Thoracic aorta (tissue), 2 donors: ENCODE results near the gene MAGEA9B. TPM values are rescaled to one million over a fixed set of nuclear protein-coding genes. Genes with fewer than 3 reads are reported as not detected.
"Not testable (repeated sequence)": the region's sequence is repeated elsewhere in the genome, so short reads cannot be mapped to it uniquely, and the experiment has no call there.

ENCODE experiments used
- ATAC-seq: fragments of 150-250 bp; one replicate; pipeline ENCODE4 v1.8.0; 2017; ENCODE audit warnings: low read depth; ENCODE audit not compliant: insufficient number of reproducible peaks, low FRiP score
- DNase-seq: peaks from one replicate; pipeline ENCODE4 v3.0.0-alpha.2; 2020; ENCODE audit warnings: low spot score
- H3K27ac ChIP-seq, 2 donors: fragments of 200-600 bp; sonication (generic); 1 replicate in 1 of 2; 2 replicates in 1 of 2; pipeline ENCODE4 v1.5.1; 2016; ENCODE audit warnings: mild to moderate bottlenecking in 2 of 2, moderate library complexity in 2 of 2
- H3K27me3 ChIP-seq: fragments of 200-600 bp; sonication (generic); replicated peaks from 2 replicates; pipeline ENCODE4 v1.6.0; 2016; ENCODE audit warnings: mild to moderate bottlenecking; ENCODE audit not compliant: insufficient read depth
- H3K36me3 ChIP-seq: fragments of 200-600 bp; sonication (generic); one replicate; pipeline ENCODE4 v1.5.1; 2016
- H3K4me1 ChIP-seq, 2 donors: fragments of 200-600 bp; sonication (generic); 1 replicate in 1 of 2; 2 replicates in 1 of 2; pipeline versions ENCODE4 v1.5.1 to v1.6.0; 2016; ENCODE audit warnings: low read depth in 2 of 2, mild to moderate bottlenecking in 1 of 2; ENCODE audit not compliant: control insufficient read depth in 1 of 2
- H3K4me3 ChIP-seq: fragments of 200-600 bp; sonication (generic); 2 replicates; pipeline ENCODE4 v1.5.1; 2016; ENCODE audit warnings: mild to moderate bottlenecking
- H3K9me3 ChIP-seq: fragments of 200-600 bp; sonication (generic); 2 replicates; pipeline ENCODE4 v1.5.1; 2016
- total RNA-seq, 2 donors: library from RNA; depleted of rRNA; stranded (reverse); fragments of >200 nt; gene quantifications; one replicate each; pipeline versions ENCODE4 v1.1.0 to v1.2.3, GENCODE V29; 2016
- TF ChIP-seq, protein P1 (sequence below): fragments of 200-600 bp; sonication (generic); IDR thresholded peaks from one replicate; pipeline ENCODE4 v1.5.1; 2019; ENCODE audit warnings: antibody characterized with exemption

The MAGEA9B gene, protein sequence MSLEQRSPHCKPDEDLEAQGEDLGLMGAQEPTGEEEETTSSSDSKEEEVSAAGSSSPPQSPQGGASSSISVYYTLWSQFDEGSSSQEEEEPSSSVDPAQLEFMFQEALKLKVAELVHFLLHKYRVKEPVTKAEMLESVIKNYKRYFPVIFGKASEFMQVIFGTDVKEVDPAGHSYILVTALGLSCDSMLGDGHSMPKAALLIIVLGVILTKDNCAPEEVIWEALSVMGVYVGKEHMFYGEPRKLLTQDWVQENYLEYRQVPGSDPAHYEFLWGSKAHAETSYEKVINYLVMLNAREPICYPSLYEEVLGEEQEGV
- total RNA-seq: not detected

DNA sequence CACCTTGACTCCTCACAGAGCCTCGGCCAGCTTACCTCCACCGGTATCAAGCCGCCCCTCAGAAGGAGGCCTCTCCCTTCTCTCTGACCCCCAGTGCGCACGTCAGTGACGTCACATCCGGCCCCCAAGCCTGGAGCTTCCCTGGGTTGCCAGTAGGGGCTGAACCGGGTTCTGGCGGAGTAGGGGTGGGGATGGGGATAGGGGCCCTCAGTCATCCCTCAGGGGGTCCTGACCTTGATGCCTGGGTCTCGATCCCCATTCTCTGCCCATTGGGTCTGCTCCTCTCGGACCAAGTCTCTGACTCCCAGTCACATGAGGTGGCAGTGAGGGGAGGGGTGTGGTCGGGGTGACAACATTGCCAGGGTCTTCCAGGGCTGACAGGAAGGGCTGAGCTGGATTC is at the start of gene MAGEA9B:
TSS of gene MAGEA9B (minus strand) at position 101 of the 400 bp plus-strand sequence. CDS start 4,280 bp downstream, outside the sequence.
- not testable (repeated sequence) for H3K27ac ChIP-seq, H3K4me1 ChIP-seq, ATAC-seq, DNase-seq, H3K36me3 ChIP-seq, H3K9me3 ChIP-seq, H3K27me3 ChIP-seq, H3K4me3 ChIP-seq

DNA sequence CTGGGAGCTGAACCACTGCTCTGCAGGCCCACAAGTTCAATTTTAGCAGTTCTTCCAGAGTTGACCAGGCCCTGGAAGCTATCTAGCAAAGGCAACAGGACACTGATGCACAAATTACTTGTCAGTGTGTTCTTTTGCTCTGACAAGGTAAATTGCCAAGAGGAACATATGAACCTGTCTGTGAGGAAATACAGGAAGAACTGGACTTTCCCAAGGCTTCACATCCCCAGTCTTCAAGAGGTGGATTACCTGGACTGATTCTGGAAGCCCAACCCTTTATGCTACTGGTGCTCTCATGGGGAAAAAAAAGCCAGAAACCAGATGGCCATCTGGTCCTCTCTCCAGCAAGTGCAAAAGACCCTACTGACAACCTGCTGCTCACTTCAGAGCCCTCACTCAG is 46.3 kb upstream of the MAGEA9B start:
- H3K27ac ChIP-seq: no peak overlapping the region
- no peaks in the 10 kb centered on the region for H3K27me3 ChIP-seq
- H3K4me1 ChIP-seq: peaks cover 4 to 5% of the 10 kb centered on the region in 2 donors
- no peak overlapping the region for H3K4me3 ChIP-seq
- no peak for ATAC-seq
- TF ChIP-seq, protein P1, sequence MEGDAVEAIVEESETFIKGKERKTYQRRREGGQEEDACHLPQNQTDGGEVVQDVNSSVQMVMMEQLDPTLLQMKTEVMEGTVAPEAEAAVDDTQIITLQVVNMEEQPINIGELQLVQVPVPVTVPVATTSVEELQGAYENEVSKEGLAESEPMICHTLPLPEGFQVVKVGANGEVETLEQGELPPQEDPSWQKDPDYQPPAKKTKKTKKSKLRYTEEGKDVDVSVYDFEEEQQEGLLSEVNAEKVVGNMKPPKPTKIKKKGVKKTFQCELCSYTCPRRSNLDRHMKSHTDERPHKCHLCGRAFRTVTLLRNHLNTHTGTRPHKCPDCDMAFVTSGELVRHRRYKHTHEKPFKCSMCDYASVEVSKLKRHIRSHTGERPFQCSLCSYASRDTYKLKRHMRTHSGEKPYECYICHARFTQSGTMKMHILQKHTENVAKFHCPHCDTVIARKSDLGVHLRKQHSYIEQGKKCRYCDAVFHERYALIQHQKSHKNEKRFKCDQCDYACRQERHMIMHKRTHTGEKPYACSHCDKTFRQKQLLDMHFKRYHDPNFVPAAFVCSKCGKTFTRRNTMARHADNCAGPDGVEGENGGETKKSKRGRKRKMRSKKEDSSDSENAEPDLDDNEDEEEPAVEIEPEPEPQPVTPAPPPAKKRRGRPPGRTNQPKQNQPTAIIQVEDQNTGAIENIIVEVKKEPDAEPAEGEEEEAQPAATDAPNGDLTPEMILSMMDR: no peak
- no peaks in the 10 kb centered on the region for H3K9me3 ChIP-seq
- DNase-seq: no peak
- no peaks in the 10 kb centered on the region for H3K36me3 ChIP-seq

GRCh38 chrX:149631234-149632165 is 44.2 kb upstream of the MAGEA9B start, which contains the start of gene TMEM185A:
Gene TMEM185A, minus strand, starts transcription at chrX:149631792. Its CDS starts 212 bp downstream, at chrX:149631580.
- Histone ChIP-seq H3K9me3 (no peaks in the 10 kb centered on the region), H3K27me3 (no peaks in the 10 kb centered on the region), H3K27ac (peak within 1 kb of the TSS in 1 of 2 donors; percentile 55), H3K4me3 (peak within 1 kb of the TSS; percentile 80), H3K4me1 (peaks cover 4 to 5% of the 10 kb centered on the region in 2 donors), H3K36me3 (no peaks in the 10 kb centered on the region)
- TF ChIP-seq, protein P1: no peak
- ATAC-seq (no peak), DNase-seq (no peak)

GRCh38 chrX:149630681-149631233 is 43.5 kb upstream of the MAGEA9B start:
- H3K4me1 ChIP-seq: peaks cover 4 to 5% of the 10 kb centered on the region in 2 donors
- H3K4me3 ChIP-seq: peak overlapping the region; percentile 80
- H3K27me3 ChIP-seq: no peaks in the 10 kb centered on the region
- H3K36me3 ChIP-seq: no peaks in the 10 kb centered on the region
- H3K9me3 ChIP-seq: no peaks in the 10 kb centered on the region
- no peak for ATAC-seq
- peak overlapping the region in 1 of 2 donors; percentile 55 for H3K27ac ChIP-seq
- no peak for DNase-seq
- TF ChIP-seq, protein P1: no peak

DNA sequence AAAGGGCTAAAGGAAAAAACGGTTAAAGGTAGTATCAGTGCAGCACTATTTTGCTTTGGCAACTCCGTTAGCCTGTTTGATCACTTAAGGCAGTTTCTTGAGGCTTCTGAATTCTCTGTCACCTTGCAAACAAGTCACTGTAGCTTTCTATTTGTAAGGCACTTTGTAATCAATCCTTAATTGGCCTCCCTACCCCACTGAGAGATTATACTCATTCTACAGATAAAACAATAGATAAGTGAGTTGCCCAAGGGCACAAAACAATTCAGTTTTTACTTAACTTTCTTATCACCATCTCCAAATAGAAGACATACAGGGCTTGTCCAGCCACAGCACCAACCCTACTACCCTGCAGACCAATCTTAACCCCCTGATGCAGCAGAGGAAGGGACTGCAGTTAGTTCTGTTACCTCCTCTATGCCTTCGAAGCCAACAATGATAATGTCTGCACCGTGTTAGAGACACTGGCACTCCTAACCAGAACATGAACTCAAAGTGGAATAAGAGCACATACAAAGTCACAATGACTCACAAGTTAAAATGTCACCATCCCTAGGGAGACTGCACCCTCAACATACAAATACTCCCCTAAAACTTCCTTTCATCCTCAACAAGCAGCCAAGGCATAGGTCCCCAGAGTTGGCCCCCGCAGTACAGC is 42.6 kb upstream of the MAGEA9B start:
- DNase-seq (no peak), ATAC-seq (no peak)
- Histone ChIP-seq H3K4me3 (no peak overlapping the region), H3K27ac (no peak overlapping the region), H3K4me1 (peaks cover 4 to 5% of the 10 kb centered on the region in 2 donors), H3K27me3 (no peaks in the 10 kb centered on the region), H3K9me3 (no peaks in the 10 kb centered on the region), H3K36me3 (no peaks in the 10 kb centered on the region)
- TF ChIP-seq, protein P1: no peak
